DOHH2 (cell line): ENCODE measurements around the gene ZNF76.

ENCODE experiments used
- CTCF ChIP-seq: fragments of 200-600 bp; sonication (generic); IDR thresholded peaks from one replicate; pipeline ENCODE4 v1.5.1; 2014; ENCODE audit warnings: antibody characterized with exemption, mild to moderate bottlenecking, low read depth, low read length; ENCODE audit not compliant: poor library complexity, severe bottlenecking
- EZH2phosphoT487 ChIP-seq: fragments of 200-600 bp; sonication (generic); IDR thresholded peaks from 2 replicates; pipeline ENCODE4 v1.6.1; 2017; ENCODE audit warnings: borderline replicate concordance, mild to moderate bottlenecking, antibody characterized with exemption, low read length, moderate library complexity, mixed read lengths

GRCh38 chr6:35321091-35321490, 61.6 kb downstream of the ZNF76 start:
- TF ChIP-seq EZH2phosphoT487 (no peak), CTCF (no peak)
